ENCODE measurements around the gene NOS3.

DNA sequence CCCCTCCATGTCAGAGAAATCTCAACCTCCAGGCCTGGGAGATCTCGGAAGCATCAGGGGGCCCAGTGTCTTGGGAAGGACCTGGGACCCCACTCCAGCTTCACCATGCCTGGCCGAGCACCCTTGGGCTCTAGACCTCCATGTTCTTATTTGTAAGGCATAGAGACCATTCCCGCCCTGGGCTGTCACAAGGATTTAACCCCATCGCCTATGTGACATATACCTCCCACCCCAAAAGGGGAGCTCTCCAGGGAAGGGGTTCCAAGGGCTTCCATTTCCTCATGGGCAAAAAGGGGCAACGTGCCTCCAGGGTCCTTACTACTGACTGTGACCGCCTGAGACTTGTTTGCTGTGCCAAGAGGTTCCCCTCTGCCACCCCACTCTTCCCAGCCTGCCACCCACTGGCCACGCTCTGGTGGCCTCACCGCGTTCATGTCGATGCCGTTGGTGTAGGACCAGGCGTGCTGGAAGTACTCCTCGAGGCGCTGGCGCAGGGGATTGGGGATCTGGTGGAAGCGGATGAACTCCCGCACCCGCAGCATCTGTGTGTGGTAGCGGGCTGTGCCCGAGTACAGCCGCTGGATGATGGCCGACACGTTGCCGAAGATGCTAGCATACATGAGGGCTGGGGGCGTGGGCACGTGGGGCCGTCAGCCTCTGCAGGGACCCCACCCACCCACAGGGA is 40.2 kb upstream of the NOS3 start:
- TF ChIP-seq EZH2 (IDR thresholded peaks at IDR 0.05; ENCODE audit: insufficient read depth, poor library complexity, severe bottlenecking): no peak
- TF ChIP-seq EZH2phosphoT487 (IDR thresholded peaks at IDR 0.05; ENCODE audit: insufficient read depth, low read depth): no peak

Data from GM23248 (cell line).